ES-I3 (cell line): Measurements from ENCODE around the gene ASAP2.

Experiments
- H3K36me3 ChIP-seq: 2 replicates; pipeline ENCODE4 v1.6.1; 2013; ENCODE audit warnings: mild to moderate bottlenecking, low read length, control low read depth, moderate library complexity; ENCODE audit not compliant: insufficient read depth
- H3K4me1 ChIP-seq: 2 replicates; pipeline ENCODE4 v1.6.1; 2013; ENCODE audit warnings: mild to moderate bottlenecking, control low read depth, low read length; ENCODE audit not compliant: insufficient read depth
- H3K9ac ChIP-seq: 2 replicates; pipeline ENCODE4 v1.6.1; 2013; ENCODE audit warnings: low read depth, mild to moderate bottlenecking, low read length, moderate library complexity
- H3K9me3 ChIP-seq: 2 replicates; pipeline ENCODE4 v1.6.1; 2013; ENCODE audit warnings: mild to moderate bottlenecking, low read length, moderate library complexity; ENCODE audit not compliant: control insufficient read depth, insufficient read depth

ASAP2 gene

DNA sequence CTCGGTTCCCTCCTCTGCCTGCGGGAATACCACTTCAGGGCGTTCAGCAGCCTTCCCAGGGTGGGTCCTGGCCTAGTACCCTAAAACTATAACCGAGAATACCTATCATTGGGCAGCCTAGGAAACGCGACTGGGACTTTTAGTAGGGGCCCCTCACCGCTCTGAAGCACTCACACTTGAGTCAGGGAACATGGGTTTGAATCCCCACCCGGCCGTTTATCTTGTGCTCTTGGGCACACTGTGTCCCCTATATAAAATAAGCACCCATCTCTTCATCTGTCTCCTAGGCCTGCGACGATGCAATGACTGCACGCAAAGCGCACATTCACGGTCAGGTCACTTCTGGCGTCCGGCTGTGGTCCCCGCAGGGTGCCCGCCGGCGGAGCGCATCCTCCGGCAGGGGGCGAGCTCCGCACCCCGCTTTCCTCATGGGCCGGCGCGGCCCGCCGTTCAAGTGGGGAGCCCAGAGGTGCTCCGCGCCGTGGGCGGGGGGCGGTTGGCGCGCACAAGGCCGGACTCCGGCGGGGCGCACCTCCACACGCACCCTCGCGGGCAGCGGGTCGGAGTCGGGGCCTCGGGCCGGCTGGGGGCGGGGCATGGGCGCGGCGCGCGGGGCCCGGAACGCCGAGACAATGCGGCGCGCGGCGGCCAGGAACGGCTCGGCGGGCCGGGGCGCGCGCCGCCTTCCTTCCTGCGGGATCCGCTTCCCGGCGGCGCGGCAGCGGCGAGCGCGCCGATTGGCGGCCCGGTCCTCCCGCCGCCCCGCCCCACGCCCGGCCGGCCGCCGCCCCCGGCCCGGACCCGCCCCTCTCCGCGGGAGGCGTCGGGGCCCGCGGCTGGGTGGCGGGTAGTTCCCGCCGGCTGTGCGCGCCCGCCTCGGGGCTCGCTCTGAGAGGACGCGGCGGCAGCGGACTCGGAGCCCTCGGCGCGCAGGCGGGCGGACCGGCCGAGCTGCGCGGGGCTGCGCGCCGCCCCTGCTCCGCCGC lies at the start of gene ASAP2:
Gene ASAP2, plus strand, starts transcription at position 850 of the 986 bp plus-strand sequence. CDS start 293 bp downstream, outside the sequence.
- no peaks in the 10 kb centered on the region for H3K9me3 ChIP-seq
- no peaks in the 10 kb centered on the region for H3K36me3 ChIP-seq
- H3K4me1 ChIP-seq = peaks cover 13% of the 10 kb centered on the region
- peak within 1 kb of the TSS; percentile 89 for H3K9ac ChIP-seq

- no peaks in the 10 kb centered on the region for H3K4me1 ChIP-seq
- H3K9ac ChIP-seq = no peak overlapping the region
- H3K36me3 ChIP-seq = no peaks in the 10 kb centered on the region
- no peaks in the 10 kb centered on the region for H3K9me3 ChIP-seq
These were observed 47.5 kb upstream of the ASAP2 start for GRCh38 chr2:9158786-9159779.

DNA sequence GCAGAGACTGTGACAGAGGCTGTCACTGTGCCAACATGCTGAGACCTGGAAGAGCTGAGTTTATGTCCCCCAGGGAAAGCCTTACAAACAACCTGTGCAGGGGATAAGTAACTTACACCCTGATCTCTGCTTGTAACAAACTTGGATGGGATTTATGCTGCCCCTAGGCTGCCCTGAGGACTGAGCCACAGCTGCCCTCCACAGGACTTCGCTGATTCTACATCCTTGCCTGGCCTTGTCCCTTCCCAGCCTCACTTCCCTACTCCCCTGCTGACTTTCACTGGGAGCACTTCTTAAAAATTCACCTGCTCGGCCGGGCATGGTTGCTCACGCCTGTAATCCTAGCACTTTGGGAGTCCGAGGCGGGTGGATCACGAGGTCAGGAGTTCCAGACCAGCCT lies 45.9 kb upstream of the ASAP2 start:
- H3K9ac ChIP-seq = no peak overlapping the region
- no peaks in the 10 kb centered on the region for H3K9me3 ChIP-seq
- H3K4me1 ChIP-seq = no peaks in the 10 kb centered on the region
- no peaks in the 10 kb centered on the region for H3K36me3 ChIP-seq

DNA sequence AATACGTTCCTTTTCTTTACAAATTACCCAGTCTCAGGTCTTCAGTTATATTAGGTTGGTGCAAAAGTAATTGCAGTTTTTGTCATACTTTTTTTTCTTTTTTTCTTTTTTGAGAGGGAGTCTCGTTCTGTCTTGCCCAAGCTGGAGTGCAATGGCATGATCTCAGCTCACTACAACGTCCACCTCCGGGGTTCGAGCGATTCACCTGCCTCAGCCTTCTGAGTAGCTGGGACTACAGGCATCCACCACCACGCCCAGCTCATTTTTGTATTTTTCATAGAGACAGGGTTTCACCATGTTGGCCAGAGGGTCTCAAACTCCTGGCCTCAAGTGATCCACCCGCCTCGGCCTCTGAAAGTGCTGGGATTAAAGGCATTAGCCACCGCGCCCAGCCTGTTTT lies 43.8 kb upstream of the ASAP2 start:
- Histone ChIP-seq H3K9me3 (no peaks in the 10 kb centered on the region), H3K9ac (no peak overlapping the region), H3K4me1 (no peaks in the 10 kb centered on the region), H3K36me3 (no peaks in the 10 kb centered on the region)

DNA sequence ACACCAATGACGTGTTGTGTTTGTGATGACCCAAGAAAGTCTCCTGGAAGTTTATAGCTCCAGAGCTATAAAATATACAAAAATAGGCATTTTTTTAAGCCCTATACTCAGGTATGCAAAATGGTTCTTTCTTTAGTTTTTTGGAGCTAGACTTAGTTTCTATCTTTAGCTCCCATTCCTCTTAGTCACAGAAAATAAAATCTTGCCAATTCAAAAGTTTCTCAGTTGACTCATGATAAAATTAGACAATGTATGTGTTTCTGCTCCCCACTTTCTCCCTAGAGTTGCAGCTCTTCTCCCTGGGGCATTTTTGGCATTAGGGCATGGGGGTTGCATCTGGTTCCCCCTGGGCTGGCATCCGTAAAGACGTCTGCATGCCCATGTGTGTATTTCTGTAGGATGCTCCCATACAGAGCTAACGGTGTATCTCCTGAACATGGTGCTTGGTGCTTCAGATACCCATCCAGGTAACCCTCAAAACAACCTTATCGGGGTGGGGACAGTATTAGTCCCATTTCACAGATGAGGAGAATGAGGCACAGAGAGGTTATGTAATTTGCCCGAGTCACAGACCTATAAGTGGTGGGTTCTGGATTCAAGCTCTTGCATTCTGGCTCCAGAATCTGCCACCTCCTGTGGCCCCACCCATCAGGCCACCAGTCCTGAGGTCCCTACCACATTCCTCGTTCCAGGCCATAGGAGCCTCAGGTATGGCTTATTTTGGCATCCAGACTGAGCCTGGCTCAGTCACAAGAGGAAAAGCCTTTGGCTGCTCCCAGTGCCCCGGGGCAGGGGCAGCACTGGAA lies 43.1 kb upstream of the ASAP2 start:
- no peaks in the 10 kb centered on the region for H3K9me3 ChIP-seq
- H3K9ac ChIP-seq = no peak overlapping the region
- H3K4me1 ChIP-seq = no peaks in the 10 kb centered on the region
- H3K36me3 ChIP-seq = no peaks in the 10 kb centered on the region

DNA sequence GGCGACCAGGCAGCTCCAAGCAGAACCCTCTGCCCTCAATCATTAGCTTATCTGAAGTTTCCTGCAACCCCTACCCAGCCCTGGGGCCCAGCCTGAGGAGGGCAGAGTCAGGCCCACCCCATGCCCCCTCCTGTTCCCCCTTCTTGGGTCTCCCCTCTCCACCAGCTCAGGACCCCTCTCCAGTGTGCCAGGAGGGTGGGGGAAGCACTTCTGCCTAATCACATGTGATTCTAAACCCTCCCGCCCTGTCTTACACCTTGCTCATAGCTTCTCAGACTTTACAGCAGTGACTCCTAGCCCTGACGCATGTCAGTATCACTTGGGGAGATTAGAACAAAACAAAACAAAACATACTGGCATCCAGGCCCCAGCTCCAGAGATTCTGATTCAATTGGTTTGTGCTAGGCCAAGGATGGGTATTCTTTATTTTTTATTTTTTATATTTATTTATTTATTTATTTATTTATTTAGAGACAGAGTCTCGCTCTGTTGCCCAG lies 42.5 kb upstream of the ASAP2 start:
- H3K9me3 ChIP-seq = no peaks in the 10 kb centered on the region
- no peaks in the 10 kb centered on the region for H3K36me3 ChIP-seq
- no peak overlapping the region for H3K9ac ChIP-seq
- H3K4me1 ChIP-seq = no peaks in the 10 kb centered on the region

DNA sequence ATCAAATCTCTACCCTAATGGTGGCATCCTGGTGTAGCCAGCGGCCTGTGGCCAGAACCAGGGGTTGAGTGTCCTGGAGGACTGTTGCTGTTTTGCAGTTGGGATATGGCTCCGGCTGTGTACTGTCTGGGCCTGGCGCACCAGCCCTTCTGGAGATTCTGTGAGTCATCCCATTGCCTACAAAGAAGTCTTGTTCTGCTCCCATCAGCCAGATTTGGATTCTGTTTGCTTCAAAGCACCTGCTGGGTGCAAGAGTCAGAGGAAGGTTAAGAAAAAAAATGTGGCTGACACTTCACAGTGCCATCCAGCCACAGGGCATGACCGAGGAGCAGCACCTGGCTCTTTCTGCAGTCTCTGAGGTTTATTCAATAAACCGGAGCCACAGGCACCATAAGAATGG lies 41.0 kb upstream of the ASAP2 start:
- no peak overlapping the region for H3K9ac ChIP-seq
- no peaks in the 10 kb centered on the region for H3K4me1 ChIP-seq
- H3K9me3 ChIP-seq = no peaks in the 10 kb centered on the region
- no peaks in the 10 kb centered on the region for H3K36me3 ChIP-seq

DNA sequence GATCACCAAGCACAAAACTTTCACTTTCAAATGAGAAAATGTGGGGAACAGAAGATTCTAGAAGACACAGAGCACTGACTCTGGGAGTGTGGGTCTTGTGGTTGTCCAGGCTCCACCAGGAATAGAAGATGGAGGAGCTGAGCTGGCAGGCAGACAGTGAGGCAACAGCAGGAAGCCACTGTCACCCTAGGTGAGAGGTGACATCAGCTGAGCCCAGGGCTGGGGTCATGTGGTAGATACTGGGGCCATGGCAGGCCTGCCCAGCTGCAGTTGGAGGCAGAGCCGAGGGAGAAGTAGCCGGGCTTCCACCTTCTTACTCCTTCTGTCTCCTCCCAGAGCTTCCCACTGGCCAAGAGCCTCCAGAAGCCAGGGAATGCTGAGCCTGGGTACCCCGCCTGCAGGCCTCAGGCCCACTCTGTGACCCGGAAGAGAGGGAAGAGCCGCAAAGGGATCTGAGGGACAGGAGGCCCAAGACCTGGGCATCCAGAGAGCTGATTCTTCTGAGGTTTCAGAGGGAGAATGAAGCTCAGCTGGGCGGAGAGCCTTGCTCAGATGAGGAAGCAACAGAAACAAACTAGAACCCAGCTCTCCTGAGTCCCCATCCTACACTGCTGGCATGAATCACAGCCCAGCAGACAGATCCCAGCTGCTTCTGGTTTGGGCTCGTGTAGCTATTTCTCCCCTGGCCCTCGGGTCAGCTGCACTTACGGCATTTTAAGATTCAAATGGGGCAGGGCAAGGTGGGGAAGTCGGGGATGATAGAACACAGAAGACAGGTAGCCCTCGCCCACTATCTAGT lies 39.8 kb upstream of the ASAP2 start:
- no peak overlapping the region for H3K9ac ChIP-seq
- no peaks in the 10 kb centered on the region for H3K4me1 ChIP-seq
- no peaks in the 10 kb centered on the region for H3K36me3 ChIP-seq
- H3K9me3 ChIP-seq = no peaks in the 10 kb centered on the region

- Histone ChIP-seq H3K9me3 (no peaks in the 10 kb centered on the region), H3K9ac (no peak overlapping the region), H3K4me1 (no peaks in the 10 kb centered on the region), H3K36me3 (no peaks in the 10 kb centered on the region)
These were observed 38.6 kb upstream of the ASAP2 start for GRCh38 chr2:9167718-9168657.

DNA sequence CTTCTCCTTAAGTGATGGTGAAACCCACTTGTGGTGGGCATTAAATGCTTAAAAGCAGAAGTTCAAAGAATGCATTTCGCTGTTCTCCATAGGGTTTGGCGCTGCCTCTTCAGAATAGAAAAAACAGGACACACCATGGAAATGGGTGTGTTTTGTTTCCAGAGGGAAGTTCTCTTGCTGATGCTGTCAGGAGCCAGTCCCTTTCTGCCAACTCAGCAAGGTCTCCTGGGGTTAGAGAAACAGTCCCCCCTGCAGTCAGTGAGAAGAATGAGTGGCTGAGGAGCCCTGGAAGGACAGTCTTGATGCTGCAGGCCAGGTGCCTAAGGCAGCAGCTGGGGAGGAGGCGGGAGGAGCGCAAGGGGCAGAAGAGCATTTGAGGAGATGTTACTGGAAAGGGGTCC lies 37.8 kb upstream of the ASAP2 start:
- H3K4me1 ChIP-seq = no peaks in the 10 kb centered on the region
- no peaks in the 10 kb centered on the region for H3K9me3 ChIP-seq
- H3K9ac ChIP-seq = no peak overlapping the region
- H3K36me3 ChIP-seq = no peaks in the 10 kb centered on the region

DNA sequence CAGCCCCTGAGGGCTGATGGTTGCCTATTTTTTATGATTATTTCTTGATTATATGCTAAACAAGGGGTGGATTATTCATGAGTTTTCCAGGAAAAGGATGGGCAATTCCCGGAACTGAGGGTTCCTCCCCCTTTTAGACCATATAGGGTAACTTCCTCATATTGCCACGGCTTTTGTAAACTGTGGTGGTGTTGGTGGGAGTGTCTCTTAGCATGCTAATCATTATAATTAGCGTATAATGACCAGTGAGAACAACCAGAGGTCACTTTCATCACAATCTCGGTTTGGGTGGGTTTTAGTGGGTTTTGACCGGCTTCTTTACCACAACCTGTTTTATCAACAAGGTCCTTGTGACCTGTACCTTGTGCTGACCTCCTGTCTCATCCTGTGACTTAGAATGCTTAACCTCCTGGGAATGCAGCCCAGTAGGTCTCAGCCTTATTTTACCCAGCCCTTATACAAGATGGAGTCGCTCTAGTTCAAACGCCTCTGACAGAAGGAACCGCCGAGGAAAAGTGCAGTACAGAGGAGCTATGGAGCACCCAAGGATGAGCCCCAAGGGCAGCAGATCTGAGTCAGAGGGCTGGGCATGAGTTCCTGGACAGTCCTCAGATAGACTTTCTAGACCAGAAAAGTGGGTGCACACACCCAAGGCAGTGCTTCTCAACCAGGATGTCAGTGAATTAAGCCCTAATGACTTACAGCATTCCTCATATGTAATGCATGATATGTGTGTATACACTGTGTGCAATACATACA lies 37.1 kb upstream of the ASAP2 start:
- Histone ChIP-seq H3K4me1 (no peaks in the 10 kb centered on the region), H3K9me3 (no peaks in the 10 kb centered on the region), H3K36me3 (no peaks in the 10 kb centered on the region), H3K9ac (no peak overlapping the region)
